Activated CD4-positive, alpha-beta T cell treated with anti-CD3 and anti-CD28 coated beads, Interleukin-10, Interleukin-2, amounts not matched to agents 100 ng/mL and 50 ng/mL, durations not matched to agents 16 hours and 8 hours (primary cell): Measurements from ENCODE around the gene JPT1.

Experiments used
- DNase-seq: peaks from one replicate; pipeline ENCODE4 v3.0.0-alpha.2; 2020

Gene JPT1

DNA sequence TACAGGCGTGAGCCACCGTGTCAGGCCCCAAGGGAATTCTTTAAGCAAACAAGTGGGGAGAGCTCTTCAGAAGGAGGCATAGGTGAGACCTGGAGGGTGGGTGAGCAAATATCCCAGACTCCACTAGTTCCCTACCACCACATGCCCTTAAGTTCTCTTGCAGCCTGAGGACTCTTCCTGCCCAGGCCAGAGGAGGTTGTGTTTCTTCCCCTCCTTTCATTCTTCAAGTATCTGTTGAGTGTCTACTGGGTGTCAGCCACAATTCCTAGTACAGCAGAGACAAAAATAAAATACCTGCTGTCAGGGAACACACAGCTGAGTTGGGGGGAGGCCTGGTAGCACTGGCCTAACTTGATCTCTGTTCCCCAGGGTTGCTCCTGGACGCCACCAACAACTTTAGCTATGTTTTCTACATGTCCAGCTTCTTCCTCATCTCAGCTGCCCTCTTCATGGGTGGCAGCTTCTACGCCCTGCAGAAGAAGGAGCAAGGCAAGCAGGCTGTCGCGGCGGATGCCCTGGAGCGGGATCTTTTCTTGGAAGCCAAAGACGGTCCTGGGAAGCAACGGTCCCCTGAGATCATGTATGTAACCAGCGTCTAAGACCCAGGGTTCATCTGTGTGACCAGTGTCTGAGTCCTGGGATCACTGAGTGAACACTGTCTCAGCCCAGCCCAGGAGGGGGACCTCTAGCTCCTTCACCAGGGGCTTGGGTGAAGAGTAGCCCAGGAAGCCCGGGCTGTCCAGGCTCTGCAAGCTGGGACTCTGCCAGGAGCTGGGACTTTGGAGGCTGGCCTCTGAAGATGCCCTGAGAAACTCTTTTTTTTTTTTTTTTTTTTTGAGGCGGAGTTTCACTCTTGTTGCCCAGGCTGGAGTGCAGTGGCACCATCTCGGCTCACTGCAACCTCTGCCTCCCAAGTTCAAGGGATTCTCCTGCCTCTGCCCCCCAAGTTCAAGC, 50.4 kb downstream of the JPT1 start:
- DNase-seq = no peak

- DNase-seq = no peak
These were observed 51.9 kb downstream of the JPT1 start for GRCh38 chr17:75102385-75102821.

DNA sequence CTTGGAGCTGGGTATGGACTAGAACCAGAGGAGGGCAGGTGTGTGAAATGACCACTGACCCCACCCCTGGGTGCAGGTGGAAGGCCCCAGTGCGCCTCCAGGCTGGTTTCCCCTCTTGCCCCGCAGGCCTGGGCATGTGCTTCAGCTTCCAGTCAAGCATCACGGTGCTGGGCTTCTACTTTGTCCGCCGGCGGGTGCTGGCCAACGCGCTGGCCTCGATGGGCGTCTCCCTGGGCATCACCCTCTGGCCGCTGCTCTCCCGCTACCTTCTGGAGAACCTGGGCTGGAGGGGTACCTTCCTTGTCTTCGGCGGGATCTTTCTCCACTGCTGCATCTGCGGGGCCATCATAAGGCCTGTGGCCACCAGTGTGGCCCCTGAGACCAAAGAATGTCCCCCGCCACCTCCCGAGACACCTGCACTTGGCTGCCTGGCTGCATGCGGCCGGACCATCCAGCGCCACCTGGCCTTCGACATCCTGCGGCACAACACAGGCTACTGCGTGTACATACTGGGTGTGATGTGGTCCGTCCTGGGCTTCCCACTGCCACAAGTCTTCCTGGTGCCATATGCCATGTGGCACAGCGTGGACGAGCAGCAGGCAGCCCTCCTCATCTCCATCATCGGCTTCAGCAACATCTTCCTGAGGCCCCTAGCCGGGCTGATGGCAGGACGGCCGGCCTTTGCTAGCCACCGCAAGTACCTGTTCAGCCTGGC, 54.3 kb downstream of the JPT1 start:
- DNase-seq = no peak

GRCh38 chr17:75098861-75099260, 55.5 kb downstream of the JPT1 start:
- DNase-seq = no peak

DNA sequence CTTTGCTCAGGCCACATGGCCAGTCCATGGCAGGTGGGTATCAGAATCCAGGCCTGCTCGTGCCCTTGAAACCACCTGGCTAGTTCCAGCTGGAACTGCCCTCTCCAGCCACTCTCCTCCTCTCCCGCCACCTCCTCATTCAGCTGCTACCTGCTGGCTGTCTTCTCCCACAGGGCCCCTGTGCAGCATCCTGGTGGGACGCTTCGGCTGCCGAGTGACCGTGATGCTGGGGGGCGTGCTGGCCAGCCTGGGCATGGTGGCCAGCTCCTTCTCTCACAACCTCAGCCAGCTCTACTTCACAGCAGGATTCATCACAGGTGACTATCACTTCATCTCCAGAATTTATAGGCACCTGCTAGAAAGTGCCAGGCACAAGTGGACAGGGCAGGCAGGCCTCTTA, 56.4 kb downstream of the JPT1 start:
- no peak for DNase-seq

- DNase-seq = no peak
These were observed 58.2 kb downstream of the JPT1 start for GRCh38 chr17:75096082-75096625.

DNA sequence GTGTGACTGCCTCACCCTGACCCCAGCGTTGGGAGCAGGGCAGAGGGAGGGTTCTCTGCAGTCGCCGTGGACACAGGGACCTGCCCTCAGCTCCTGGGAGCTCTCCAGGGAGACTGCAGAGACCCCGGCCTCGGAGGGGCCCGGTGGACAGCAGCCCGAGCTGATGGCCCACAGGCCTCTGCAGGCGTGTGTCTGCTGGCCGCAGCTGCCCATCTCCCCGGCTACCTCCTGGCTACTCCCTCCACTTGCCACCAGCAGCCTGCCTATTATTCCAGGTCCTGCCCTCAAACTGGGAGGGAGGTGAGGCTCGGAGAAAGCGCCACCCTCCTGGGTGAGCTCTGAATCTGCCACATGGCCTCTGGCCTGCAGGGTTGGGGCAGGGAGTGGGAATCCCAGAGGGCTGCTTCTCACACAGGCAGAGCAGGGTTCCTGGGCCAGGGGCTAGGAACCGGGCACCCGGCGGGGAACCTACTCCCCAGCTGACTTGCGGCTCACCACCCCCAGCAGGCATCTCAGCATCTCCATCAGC, 59.4 kb downstream of the JPT1 start:
- DNase-seq = no peak

GRCh38 chr17:75093548-75094158, 60.7 kb downstream of the JPT1 start:
- DNase-seq = no peak

DNA sequence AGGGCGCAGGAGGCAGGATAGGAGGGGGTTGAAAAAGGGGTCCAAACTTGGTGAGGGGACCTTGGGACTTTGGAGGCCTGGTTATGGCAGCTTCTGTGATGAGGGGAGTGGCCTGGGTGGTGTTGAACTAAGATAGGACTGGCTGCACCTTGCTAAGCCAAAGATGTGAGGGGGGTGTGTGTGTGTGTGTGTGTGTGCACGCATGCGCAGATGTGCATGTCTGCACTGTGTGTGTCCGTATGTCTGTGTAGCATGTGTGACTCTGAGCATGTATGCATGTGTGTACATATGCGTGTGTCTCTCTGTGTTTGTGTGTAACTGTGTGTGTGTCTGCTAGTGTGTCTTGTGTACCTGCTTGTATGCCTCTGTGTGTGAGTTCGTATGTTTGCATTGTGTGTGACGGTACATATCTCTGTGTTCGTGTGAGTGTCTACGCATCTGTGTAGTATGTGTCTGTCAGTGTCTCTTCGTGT, 62.4 kb downstream of the JPT1 start:
- DNase-seq = no peak

GRCh38 chr17:75090871-75091854, 63.1 kb downstream of the JPT1 start:
- DNase-seq = no peak

DNA sequence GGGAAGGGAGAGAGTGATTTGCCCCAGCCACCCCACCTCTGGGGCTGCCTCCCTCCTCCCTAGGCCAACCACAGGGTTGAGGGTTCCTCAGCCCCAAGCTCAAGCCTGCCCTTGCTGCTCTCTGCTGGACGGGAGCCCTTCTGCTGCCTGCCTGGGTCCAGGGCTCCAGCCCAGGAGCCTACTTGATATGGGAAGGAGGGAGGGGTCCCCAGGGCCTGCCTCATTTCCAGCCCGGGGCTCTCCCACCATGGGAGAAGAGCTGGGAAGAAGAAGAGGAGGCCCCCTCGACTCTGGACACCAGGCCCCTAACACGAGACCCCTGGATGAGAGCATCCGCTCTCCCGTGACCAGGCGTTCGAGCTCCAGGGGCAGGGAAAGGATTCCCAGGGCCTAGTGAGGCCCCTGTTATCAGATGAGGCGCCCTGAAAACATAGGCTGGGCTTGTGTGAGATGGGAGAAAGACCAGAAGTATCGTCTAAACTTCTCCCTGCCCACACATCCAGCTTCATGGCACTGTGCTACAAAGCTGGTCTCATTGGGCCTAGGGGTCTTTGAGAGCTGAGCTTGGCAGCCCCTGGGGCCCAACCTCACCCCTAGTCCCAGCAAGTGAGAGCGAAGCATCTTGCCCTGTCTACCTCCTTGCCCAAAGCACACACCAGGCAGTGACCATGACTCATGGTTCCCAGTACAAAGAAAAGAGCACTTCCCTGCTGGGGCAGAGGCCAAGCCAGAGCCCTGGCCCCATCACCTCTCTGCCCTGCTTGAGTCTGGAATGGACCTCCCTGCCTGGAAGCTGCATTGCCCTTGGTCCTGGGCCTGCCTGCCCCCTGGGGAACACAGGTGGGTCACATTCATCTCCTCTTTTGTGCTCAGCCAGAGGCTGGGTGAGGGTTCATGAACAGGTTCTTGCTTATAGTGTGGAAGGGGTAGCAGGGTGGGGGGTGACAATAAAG, 65.6 kb downstream of the JPT1 start:
- no peak for DNase-seq

DNA sequence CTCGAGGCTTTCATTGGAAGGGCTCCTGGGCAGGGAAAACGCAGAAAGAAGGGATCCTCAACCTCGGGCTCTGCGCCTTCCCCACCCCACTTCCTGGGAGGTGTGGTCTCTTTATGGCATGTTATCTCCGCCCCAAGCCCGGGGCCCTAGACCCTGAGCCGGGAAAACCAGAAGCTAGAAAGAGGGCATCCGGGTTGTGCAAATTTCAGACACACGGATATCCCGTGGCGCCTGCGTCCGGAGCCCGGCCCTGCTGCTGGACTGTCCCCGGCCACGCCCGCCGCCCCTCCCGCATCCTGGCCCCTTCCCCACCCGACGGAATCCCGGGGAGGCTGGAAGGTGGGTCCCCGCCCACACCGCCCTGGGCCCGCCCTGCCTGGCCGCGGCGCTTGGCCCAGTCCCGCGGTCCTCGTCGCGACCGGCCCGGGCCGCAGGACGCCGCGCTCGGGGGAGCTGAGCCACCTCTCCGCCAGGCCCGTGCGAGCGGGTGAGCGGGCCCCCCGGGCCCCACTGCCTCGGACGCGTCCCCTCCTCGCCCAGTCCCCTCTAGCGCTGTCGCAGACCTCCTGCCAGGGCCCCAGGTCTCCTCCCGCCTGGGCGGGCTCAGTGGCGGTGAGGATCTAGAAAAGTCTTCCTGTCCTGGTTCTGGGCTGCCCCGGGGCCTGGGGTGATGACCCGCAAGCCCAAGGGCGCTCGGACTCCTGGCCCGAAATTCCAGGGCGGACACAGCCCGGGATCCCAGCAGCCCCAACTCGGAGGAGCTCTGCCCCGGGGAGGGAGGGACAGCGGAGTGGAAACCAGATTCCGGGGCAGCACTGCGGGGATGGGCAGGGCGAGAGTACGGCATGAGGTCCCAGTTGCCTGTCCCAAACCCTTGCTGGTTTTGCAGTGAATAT, 66.5 kb downstream of the JPT1 start, which contains the start of gene SLC16A5:
SLC16A5 (plus strand) TSS at position 397 of the 896 bp plus-strand sequence. CDS start 5,683 bp downstream, outside the sequence.
- DNase-seq = peak; percentile 57

DNA sequence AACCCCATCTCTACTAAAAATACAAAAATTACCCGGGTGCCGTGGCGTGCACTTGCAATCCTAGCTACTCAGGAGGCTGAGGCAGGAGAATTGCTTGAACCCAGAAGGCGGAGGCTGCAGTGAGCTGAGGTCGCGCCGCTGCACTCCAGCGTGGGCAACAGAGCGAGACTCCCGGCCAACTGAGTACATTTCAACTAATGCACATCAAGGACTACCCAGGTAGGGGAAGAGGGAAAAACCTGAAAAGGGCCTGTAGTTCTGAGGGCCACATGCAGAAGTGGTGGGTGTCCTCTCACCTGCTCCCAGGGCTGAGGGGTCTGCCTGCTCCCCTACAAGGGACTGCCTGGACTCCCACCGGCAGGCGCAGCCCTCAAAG, 67.1 kb downstream of the JPT1 start:
- DNase-seq = no peak

DNA sequence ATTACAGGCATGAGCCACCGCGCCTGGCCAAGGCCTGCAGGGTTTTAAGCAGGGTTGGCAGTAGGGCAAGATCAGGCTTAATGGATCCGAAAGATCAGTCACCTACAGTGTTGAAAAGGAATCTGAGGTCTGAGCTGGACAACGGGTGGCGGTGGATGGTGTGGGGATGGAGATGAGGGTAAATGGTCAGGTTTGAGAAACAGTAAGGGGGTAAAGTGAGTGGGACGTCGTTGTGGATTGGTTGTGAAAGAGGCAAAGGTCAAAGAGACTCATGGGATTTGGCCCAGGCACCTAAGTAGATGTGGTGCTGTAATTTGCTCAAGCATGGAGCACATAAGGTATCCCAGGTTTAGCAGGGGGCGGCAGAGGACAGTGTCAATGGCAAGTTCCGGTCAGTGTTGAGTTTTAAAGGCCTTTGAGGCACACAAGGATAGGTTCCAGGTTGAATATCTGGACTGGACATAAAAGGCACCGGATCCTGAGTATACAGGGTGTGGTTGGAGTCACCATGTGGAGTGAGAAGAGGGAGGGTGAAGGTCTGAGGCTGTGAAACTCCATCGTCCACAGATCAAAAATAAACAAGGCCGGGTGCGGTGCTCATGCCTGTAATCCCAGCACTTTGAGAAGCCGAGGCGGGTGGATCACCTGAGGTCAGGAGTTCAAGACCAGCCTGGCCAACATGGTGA, 67.7 kb downstream of the JPT1 start:
- no peak for DNase-seq
